ENCODE data around the gene KDM2B. TPM values are rescaled to one million over a fixed set of nuclear protein-coding genes. Genes with fewer than 3 reads are reported as not detected.

The KDM2B gene
- total and polyA plus RNA-seq, 7 donors, result 4.8 to 31.7 (median 16.8) TPM

GRCh38 chr12:121602766-121603165 lies 21.9 kb upstream of the KDM2B start:
- Histone ChIP-seq H3K27me3 (no peaks in the 10 kb centered on the region), H3K36me3 (no peaks in the 10 kb centered on the region), H3K27ac (no peak overlapping the region), H3K4me1 (no peaks in the 10 kb centered on the region), H3K9me3 (no peaks in the 10 kb centered on the region), H3K4me3 (no peak overlapping the region)
- no peak for DNase-seq
- intact Hi-C loops (cut with DNase I), result no loop called here
- TF ChIP-seq CTCF (IDR thresholded peaks at IDR 0.05), result no peak
- no peak for TF ChIP-seq POLR2A (IDR thresholded peaks at IDR 0.05)
- TF ChIP-seq EP300 (IDR thresholded peaks at IDR 0.05), result no peak
- TF ChIP-seq POLR2AphosphoS5 (IDR thresholded peaks at IDR 0.05), result no peak
- 18 to 76% methylated on average over 6 of the region's 6 CpGs for WGBS, 2 donors

GRCh38 chr12:121600702-121601336 lies 20.0 kb upstream of the KDM2B start:
- Histone ChIP-seq H3K4me3 (no peak overlapping the region), H3K4me1 (no peaks in the 10 kb centered on the region), H3K27ac (no peak overlapping the region), H3K36me3 (no peaks in the 10 kb centered on the region), H3K27me3 (no peaks in the 10 kb centered on the region), H3K9me3 (no peaks in the 10 kb centered on the region)
- TF ChIP-seq POLR2AphosphoS5 (IDR thresholded peaks at IDR 0.05) (no peak), POLR2A (IDR thresholded peaks at IDR 0.05) (no peak), CTCF (IDR thresholded peaks at IDR 0.05) (no peak), EP300 (IDR thresholded peaks at IDR 0.05) (no peak)
- 11 to 70% methylated on average over 6 of the region's 6 CpGs for whole genome bisulfite sequencing, 2 donors
- DNase-seq, result no peak
- intact Hi-C loops (cut with DNase I), result no loop called here

- Histone ChIP-seq H3K36me3 (no peaks in the 10 kb centered on the region), H3K27me3 (no peaks in the 10 kb centered on the region), H3K4me1 (no peaks in the 10 kb centered on the region), H3K9me3 (no peaks in the 10 kb centered on the region), H3K4me3 (no peak overlapping the region), H3K27ac (no peak overlapping the region)
- DNase-seq, result no peak
- WGBS, 2 donors, result 90 to 98% methylated on average over 5 of the region's 5 CpGs
- TF ChIP-seq EP300 (IDR thresholded peaks at IDR 0.05) (no peak), POLR2A (IDR thresholded peaks at IDR 0.05) (no peak), POLR2AphosphoS5 (IDR thresholded peaks at IDR 0.05) (no peak), CTCF (IDR thresholded peaks at IDR 0.05) (no peak)
- intact Hi-C loops (cut with DNase I), result no loop called here
These were observed 15.7 kb upstream of the KDM2B start for GRCh38 chr12:121596526-121596925.

GRCh38 chr12:121595520-121595919 lies 14.7 kb upstream of the KDM2B start:
- Histone ChIP-seq H3K27ac (no peak overlapping the region), H3K9me3 (no peaks in the 10 kb centered on the region), H3K27me3 (no peaks in the 10 kb centered on the region), H3K4me3 (no peak overlapping the region), H3K4me1 (peaks cover 0 to 8% (median 8%) of the 10 kb centered on the region in 4 donors), H3K36me3 (no peaks in the 10 kb centered on the region)
- TF ChIP-seq POLR2AphosphoS5 (IDR thresholded peaks at IDR 0.05), result no peak
- TF ChIP-seq CTCF (IDR thresholded peaks at IDR 0.05), result no peak
- no peak for TF ChIP-seq POLR2A (IDR thresholded peaks at IDR 0.05)
- no peak for TF ChIP-seq EP300 (IDR thresholded peaks at IDR 0.05)
- intact Hi-C loops (cut with DNase I), result no loop called here
- 95 to 97% methylated on average over 12 of the region's 12 CpGs for WGBS, 2 donors
- no peak for DNase-seq

- Histone ChIP-seq H3K27me3 (no peaks in the 10 kb centered on the region), H3K36me3 (no peaks in the 10 kb centered on the region), H3K4me3 (no peak overlapping the region), H3K27ac (no peak overlapping the region), H3K4me1 (peaks cover 0 to 11% (median 11%) of the 10 kb centered on the region in 4 donors), H3K9me3 (no peaks in the 10 kb centered on the region)
- WGBS, 2 donors, result 89% methylated on average over 4 of the region's 4 CpGs
- no peak for DNase-seq
- TF ChIP-seq POLR2AphosphoS5 (IDR thresholded peaks at IDR 0.05) (no peak), POLR2A (IDR thresholded peaks at IDR 0.05) (no peak), EP300 (IDR thresholded peaks at IDR 0.05) (no peak), CTCF (IDR thresholded peaks at IDR 0.05) (no peak)
- intact Hi-C loops (cut with DNase I), result no loop called here
These were observed 11.5 kb upstream of the KDM2B start for GRCh38 chr12:121592320-121592719.
